SIG-M5 (cell line): ENCODE results near the gene UBE2R2.
"Not testable (repeated sequence)": the region's sequence is repeated elsewhere in the genome, so short reads cannot be mapped to it uniquely, and the experiment has no call there.

ENCODE experiments used
- DNase-seq: peaks from one replicate; lab custom pipeline; 2025; lab: John Stamatoyannopoulos, UW

Gene UBE2R2

GRCh38 chr9:33927694-33928093, 110.7 kb downstream of the UBE2R2 start:
- no peak for DNase-seq

- no peak for DNase-seq
These were observed 114.4 kb downstream of the UBE2R2 start for GRCh38 chr9:33931326-33931725.

- no peak for DNase-seq
These were observed 115.3 kb downstream of the UBE2R2 start for GRCh38 chr9:33932078-33932807.

- DNase-seq: no peak
These were observed 117.4 kb downstream of the UBE2R2 start for GRCh38 chr9:33934188-33934878.

- DNase-seq: no peak
These were observed 123.2 kb downstream of the UBE2R2 start for GRCh38 chr9:33939924-33940874.

GRCh38 chr9:33942471-33943083, 125.6 kb downstream of the UBE2R2 start:
- no peak for DNase-seq

- no peak for DNase-seq
These were observed 126.4 kb downstream of the UBE2R2 start for GRCh38 chr9:33943389-33943788.

- DNase-seq: no peak
These were observed 130.0 kb downstream of the UBE2R2 start for GRCh38 chr9:33946779-33947535.

GRCh38 chr9:33950371-33950770, 133.4 kb downstream of the UBE2R2 start:
- no peak for DNase-seq

GRCh38 chr9:33952066-33952465, 135.1 kb downstream of the UBE2R2 start:
- no peak for DNase-seq

- DNase-seq: no peak
These were observed 139.6 kb downstream of the UBE2R2 start for GRCh38 chr9:33956544-33956943.

GRCh38 chr9:33959725-33960124, 142.8 kb downstream of the UBE2R2 start:
- no peak for DNase-seq

- not testable (repeated sequence) for DNase-seq
These were observed 145.5 kb downstream of the UBE2R2 start for GRCh38 chr9:33962468-33962867.

- DNase-seq: no peak
These were observed 147.3 kb downstream of the UBE2R2 start for GRCh38 chr9:33964086-33964768.
